Measurements from ENCODE around the gene TTC9. TPM values are rescaled to one million over a fixed set of nuclear protein-coding genes. Genes with fewer than 3 reads are reported as not detected.

TTC9 gene
- total RNA-seq, 1 experiment from 2014 or later, result 3.6 TPM

DNA sequence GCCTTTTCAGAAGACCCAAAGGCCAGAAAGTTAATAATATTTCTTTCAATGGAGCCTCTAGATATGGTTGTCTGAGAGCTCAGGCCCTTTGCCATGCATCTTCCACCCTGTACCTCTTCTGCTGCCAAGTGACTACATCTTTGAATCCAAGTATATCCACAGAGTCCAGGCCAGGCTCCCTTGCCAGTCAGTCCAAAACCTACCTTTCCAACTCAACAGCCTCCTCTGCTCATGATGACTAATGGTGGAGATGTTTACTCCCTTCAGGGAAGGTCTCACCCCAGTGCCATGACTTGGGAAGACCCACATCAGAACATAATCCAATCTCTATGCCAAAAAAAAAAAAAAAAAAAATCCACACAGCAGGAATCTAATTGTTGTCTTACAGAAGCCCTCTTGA is 20.4 kb downstream of the TTC9 start:
- Histone ChIP-seq H3K9me2 (replicated peaks; ENCODE audit: low read length) (no peaks in the 10 kb centered on the region), H3K4me3 (ENCODE audit: low read length) (no peak overlapping the region), H3K36me3 (ENCODE audit: low read depth, low read length) (no peaks in the 10 kb centered on the region), H2AFZ (ENCODE audit: low read length) (no peak overlapping the region), H3K9ac (ENCODE audit: low read length) (no peak overlapping the region), H3K4me1 (ENCODE audit: insufficient read depth, low read length) (peaks cover 27% of the 10 kb centered on the region), H3K4me2 (ENCODE audit: low read length) (no peak overlapping the region), H3K27me3 (ENCODE audit: low read length) (no peaks in the 10 kb centered on the region), H4K20me1 (ENCODE audit: low read length) (no peaks in the 10 kb centered on the region), H3F3A (ENCODE audit: low read length, unreplicated experiment) (no peaks in the 10 kb centered on the region), H3K27ac (ENCODE audit: low read length) (no peak overlapping the region), H3K9me3 (ENCODE audit: low read length) (no peaks in the 10 kb centered on the region), H3K79me2 (ENCODE audit: low read length) (no peaks in the 10 kb centered on the region)
- POLR2A ChIA-PET (ENCODE audit: unreplicated experiment), result no interaction called here
- no TSS peak for BruUV-seq (replicated peaks)
- DNase-seq (peak; percentile 34), ATAC-seq (no peak)
- CTCF ChIA-PET, result no interaction called here
- intact Hi-C loops (cut with micrococcal nuclease), result loop anchor here (5.0 kb wide), 1 partner anchor 50 kb away; no protein-coding TSS in a partner anchor
- no peak for TF ChIP-seq EZH2phosphoT487 (IDR thresholded peaks at IDR 0.05; ENCODE audit: borderline replicate concordance, low read length)
- no peak for TF ChIP-seq EZH2 (IDR thresholded peaks at IDR 0.05; ENCODE audit: low read length, unreplicated experiment)
- TF ChIP-seq, protein P1, sequence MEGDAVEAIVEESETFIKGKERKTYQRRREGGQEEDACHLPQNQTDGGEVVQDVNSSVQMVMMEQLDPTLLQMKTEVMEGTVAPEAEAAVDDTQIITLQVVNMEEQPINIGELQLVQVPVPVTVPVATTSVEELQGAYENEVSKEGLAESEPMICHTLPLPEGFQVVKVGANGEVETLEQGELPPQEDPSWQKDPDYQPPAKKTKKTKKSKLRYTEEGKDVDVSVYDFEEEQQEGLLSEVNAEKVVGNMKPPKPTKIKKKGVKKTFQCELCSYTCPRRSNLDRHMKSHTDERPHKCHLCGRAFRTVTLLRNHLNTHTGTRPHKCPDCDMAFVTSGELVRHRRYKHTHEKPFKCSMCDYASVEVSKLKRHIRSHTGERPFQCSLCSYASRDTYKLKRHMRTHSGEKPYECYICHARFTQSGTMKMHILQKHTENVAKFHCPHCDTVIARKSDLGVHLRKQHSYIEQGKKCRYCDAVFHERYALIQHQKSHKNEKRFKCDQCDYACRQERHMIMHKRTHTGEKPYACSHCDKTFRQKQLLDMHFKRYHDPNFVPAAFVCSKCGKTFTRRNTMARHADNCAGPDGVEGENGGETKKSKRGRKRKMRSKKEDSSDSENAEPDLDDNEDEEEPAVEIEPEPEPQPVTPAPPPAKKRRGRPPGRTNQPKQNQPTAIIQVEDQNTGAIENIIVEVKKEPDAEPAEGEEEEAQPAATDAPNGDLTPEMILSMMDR (conservative IDR thresholded peaks at IDR 0.05; ENCODE audit: low read depth, low read length), result no peak

DNA sequence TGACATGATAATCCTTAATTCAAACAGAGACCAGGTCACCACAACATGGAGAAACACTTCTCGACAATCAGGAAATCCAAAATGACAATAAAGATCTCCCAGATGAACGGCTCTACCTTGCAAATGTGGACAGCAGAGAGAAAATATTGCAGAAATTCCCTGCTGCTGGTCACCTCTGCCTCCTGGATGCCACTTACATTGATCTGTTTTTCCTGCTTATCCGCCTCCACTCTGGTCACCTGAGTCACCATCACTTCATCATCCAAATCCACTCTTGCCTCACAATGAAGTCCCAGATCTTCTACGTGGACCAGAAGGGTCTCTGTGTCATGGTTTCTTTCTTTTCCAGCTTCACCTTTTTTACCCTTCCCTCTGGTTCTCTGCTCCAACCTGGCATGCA is 21.1 kb downstream of the TTC9 start:
- Histone ChIP-seq H3K4me2 (ENCODE audit: low read length) (no peak overlapping the region), H4K20me1 (ENCODE audit: low read length) (no peaks in the 10 kb centered on the region), H3K4me1 (ENCODE audit: insufficient read depth, low read length) (peaks cover 27% of the 10 kb centered on the region), H3K27me3 (ENCODE audit: low read length) (no peaks in the 10 kb centered on the region), H3K36me3 (ENCODE audit: low read depth, low read length) (no peaks in the 10 kb centered on the region), H3K9ac (ENCODE audit: low read length) (no peak overlapping the region), H3K9me3 (ENCODE audit: low read length) (no peaks in the 10 kb centered on the region), H3K27ac (ENCODE audit: low read length) (no peak overlapping the region), H3K9me2 (replicated peaks; ENCODE audit: low read length) (no peaks in the 10 kb centered on the region), H3K4me3 (ENCODE audit: low read length) (no peak overlapping the region), H2AFZ (ENCODE audit: low read length) (no peak overlapping the region), H3F3A (ENCODE audit: low read length, unreplicated experiment) (no peaks in the 10 kb centered on the region), H3K79me2 (ENCODE audit: low read length) (no peaks in the 10 kb centered on the region)
- intact Hi-C loops (cut with micrococcal nuclease), result loop anchor here (5.0 kb wide), 1 partner anchor 49 kb away; no protein-coding TSS in a partner anchor
- CTCF ChIA-PET, result no interaction called here
- DNase-seq (peak; percentile 23), ATAC-seq (no peak)
- BruUV-seq (replicated peaks), result no TSS peak
- TF ChIP-seq EZH2 (IDR thresholded peaks at IDR 0.05; ENCODE audit: low read length, unreplicated experiment) (no peak), EZH2phosphoT487 (IDR thresholded peaks at IDR 0.05; ENCODE audit: borderline replicate concordance, low read length) (no peak)
- TF ChIP-seq, protein P1 (conservative IDR thresholded peaks at IDR 0.05; ENCODE audit: low read depth, low read length), result no peak
- POLR2A ChIA-PET (ENCODE audit: unreplicated experiment), result no interaction called here

DNA sequence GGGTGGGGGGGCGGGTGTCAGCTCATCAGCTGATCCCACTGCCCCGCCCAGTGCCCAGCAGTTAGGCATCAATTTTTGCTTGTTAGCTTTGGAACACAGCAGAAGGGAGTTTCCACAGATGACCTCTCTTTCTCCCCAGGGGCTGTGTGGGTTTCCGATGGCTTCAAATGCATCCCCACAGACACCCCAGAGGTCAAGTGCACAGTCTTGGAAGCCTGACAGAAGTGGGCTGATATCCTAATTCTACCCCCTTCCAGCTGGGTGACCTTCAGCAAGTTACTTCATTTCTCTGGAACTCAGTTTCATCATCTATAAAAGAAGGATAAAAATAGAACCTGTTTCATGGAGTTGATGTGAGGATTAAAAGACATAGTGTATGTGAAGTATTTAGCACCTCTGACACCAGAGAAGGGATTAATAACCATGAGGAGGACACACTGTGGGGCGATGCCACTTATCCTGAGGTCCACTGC is 22.0 kb downstream of the TTC9 start:
- Histone ChIP-seq H3K4me3 (ENCODE audit: low read length) (no peak overlapping the region), H3F3A (ENCODE audit: low read length, unreplicated experiment) (no peaks in the 10 kb centered on the region), H3K27me3 (ENCODE audit: low read length) (no peaks in the 10 kb centered on the region), H3K9ac (ENCODE audit: low read length) (no peak overlapping the region), H4K20me1 (ENCODE audit: low read length) (no peaks in the 10 kb centered on the region), H3K9me2 (replicated peaks; ENCODE audit: low read length) (no peaks in the 10 kb centered on the region), H3K27ac (ENCODE audit: low read length) (no peak overlapping the region), H3K4me2 (ENCODE audit: low read length) (no peak overlapping the region), H2AFZ (ENCODE audit: low read length) (no peak overlapping the region), H3K4me1 (ENCODE audit: insufficient read depth, low read length) (peaks cover 27% of the 10 kb centered on the region), H3K79me2 (ENCODE audit: low read length) (no peaks in the 10 kb centered on the region), H3K9me3 (ENCODE audit: low read length) (no peaks in the 10 kb centered on the region), H3K36me3 (ENCODE audit: low read depth, low read length) (no peaks in the 10 kb centered on the region)
- POLR2A ChIA-PET (ENCODE audit: unreplicated experiment), result no interaction called here
- BruUV-seq (replicated peaks), result no TSS peak
- CTCF ChIA-PET, result no interaction called here
- ATAC-seq (no peak), DNase-seq (no peak)
- intact Hi-C loops (cut with micrococcal nuclease), result loop anchor here (5.0 kb wide), 1 partner anchor 49 kb away; no protein-coding TSS in a partner anchor
- TF ChIP-seq EZH2 (IDR thresholded peaks at IDR 0.05; ENCODE audit: low read length, unreplicated experiment) (no peak), EZH2phosphoT487 (IDR thresholded peaks at IDR 0.05; ENCODE audit: borderline replicate concordance, low read length) (no peak)
- TF ChIP-seq, protein P1 (conservative IDR thresholded peaks at IDR 0.05; ENCODE audit: low read depth, low read length), result no peak
